Activated gamma-delta T cell (primary cell): Measurements from ENCODE around the gene AGAP1.

ENCODE experiments used
- DNase-seq: peaks from one replicate; lab custom pipeline; 2025; lab: John Stamatoyannopoulos, UW
- total RNA-seq, 2 donors: gene quantifications; one replicate each; lab custom pipeline; 2026; lab: John Stamatoyannopoulos, UW

The AGAP1 gene
- total RNA-seq, result 7.7 to 13.1 reads per million in 2 donors

DNA sequence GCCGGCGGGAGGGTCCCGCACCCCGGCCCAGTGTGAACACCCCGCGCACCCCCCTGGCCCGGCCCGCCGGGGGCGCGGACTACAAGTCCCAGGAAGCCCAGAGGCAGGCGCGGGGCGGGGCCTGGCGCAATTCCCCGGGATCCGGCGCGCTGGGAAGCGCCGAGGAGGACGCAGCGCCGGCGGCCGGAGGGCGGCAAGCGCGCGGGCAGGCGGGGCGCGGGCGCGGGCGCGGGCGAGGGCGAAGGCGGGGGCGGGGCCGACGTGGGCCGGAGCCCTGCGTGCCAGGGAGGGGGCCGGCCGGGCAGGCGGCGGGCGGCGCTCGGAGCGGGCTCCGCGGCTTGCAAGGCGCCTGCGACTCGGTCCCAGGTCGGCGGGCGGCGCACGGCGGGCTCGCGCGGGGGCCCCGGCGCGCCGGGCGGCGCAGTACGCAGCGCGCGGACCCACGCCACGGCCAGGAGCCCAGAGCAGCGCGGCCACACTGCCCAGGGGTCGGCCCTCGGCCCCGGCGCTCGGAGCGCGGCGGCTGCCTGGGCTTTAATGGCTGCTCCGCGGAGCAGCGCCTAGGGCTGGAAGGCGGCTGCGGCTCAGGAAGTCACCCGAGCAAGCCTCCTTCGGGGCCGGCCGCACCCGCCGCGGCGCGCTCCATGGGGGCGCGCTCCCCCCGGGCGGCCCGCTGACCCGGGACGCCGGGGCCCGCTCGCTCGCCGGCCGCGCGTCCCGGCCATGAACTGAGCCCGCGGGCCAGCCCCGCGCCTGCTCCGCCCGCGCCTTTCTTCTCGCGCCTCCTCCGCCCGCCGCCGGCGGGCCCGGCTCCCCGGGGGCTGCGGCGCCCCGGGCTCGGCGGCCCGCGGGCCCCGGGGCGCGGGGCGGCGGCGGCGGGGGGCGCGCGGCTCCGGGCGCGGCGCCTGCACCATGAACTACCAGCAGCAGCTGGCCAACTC, at the start of gene AGAP1:
TSS of gene AGAP1 (plus strand) at position 269 of the 941 bp plus-strand sequence.
- DNase-seq, result peak; percentile 35

DNA sequence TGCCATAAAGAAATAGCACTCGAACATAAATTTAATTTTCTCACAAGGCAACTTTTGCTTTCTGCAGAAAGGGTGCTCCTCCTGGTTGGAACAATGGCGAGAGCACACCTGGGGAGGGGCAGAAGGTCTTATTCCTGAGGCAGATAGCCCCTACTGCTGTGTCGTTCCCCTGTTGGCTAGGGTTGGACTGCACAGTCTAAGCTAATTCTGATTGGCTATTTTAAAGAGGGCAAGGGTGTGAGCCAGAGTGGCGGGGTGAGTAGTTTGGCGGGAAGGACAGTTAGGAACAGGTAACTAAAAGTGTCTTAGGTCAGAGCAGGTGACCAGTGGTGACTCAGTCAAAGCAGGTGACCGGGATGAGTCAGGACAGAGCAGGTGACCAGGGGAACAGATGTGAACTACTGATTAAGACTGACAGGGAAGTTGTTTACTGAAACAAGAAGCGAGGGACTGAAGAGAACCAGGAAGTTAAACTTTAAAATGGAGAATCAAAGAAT, 49.7 kb upstream of the AGAP1 start:
- DNase-seq, result no peak

- DNase-seq, result no peak
These were observed 48.7 kb upstream of the AGAP1 start for GRCh38 chr2:235445116-235445515.

DNA sequence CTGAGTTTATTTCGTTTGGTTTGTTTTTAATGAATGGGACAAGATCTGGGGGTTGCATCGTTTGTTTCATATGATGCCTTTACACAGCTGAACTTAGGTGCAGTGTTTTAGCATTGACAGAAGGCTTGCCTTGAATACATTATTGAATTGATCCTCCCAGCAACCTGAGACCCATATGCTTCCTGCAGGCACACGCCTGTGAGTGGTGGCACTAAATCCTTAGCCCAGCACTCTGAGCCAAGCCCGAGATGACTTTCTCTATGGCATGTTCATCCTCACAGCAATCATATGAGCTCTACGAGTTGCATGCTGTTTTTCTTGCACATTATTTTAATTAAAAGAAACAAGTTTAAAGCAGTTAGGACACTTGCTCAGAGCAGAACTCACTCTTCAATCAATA, 47.8 kb upstream of the AGAP1 start:
- no peak for DNase-seq

- no peak for DNase-seq
These were observed 46.6 kb upstream of the AGAP1 start for GRCh38 chr2:235447210-235447609.

DNA sequence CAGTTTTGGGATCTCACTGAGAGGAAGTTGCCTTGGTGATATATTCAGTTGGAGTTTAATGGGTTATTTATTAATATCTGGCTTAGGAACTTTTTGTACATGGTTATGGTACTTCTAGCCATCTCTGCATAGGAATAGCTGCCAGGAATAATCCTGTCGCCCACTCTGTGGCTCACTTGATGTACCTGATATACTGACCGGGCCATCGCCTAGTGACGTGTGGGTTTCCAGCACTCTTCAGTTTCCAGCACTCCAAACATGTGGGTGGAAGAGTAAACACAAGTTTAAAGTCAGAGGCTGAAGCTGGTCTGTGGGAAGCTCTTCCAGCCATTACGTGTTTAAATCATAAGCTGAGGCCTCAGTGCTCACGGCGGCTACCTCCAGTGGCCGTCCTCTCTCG, 44.3 kb upstream of the AGAP1 start:
- no peak for DNase-seq

GRCh38 chr2:235453605-235454151, 40.2 kb upstream of the AGAP1 start:
- DNase-seq, result no peak

DNA sequence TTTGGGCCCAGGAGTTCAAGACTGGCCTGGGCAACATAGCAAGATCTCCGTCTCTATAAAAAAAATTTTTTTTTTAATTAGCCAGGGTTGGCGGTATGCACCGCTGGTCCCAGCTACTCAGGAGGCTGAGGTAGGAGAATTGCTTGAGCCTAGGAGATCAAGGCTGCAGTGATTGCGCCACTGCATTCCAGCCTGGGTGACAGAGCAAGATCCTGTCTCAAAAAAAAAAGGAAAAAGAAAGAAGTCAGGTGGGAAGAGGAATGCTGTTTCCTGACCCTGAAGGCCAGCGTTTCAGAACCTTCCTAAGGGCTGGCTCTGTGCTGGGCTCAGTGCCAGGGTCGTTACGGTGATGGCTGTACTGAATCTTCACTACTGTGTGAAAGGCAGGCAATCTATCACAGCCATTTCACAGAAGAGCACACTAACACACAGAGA, 35.0 kb upstream of the AGAP1 start:
- DNase-seq, result no peak

GRCh38 chr2:235460548-235461047, 33.2 kb upstream of the AGAP1 start:
- no peak for DNase-seq

GRCh38 chr2:235461763-235462414, 32.0 kb upstream of the AGAP1 start:
- no peak for DNase-seq

DNA sequence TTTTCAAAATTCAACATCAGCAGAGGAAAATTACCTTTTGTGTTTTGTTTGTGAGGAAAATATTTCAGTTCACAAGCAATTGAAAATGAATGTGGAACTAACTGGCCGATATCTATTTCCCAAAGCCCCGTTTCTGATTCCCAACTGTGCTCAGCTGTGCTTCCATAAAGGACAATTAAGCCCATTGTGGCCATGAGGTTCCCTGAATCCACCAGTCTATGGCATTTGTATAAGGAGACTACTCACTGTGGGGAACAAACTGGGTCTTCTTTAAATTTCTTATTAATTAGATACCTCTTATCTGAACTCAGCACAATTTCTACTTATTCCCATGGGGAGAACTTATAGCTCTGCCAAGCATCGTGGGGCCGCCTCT, 31.4 kb upstream of the AGAP1 start:
- no peak for DNase-seq

GRCh38 chr2:235463893-235464292, 29.9 kb upstream of the AGAP1 start:
- no peak for DNase-seq

DNA sequence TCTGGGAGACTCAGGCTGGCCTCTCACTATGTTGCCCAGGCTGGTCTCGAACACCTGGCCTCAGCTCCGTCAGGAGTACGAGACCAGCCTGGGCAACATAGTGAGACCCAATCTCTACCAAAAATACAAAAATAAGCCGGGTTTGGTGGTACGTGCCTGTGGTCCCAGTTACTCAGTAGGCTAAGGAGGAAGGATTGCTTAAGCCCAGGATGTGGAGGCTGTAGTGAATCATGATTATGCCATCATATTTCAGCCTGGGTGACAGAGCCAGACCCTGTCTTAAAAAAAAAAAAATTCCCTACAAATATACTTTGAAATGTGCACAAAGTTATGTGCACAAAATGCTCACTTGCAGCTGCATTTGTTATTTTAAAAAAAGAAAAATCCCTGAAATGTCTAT, 26.3 kb upstream of the AGAP1 start:
- no peak for DNase-seq

DNA sequence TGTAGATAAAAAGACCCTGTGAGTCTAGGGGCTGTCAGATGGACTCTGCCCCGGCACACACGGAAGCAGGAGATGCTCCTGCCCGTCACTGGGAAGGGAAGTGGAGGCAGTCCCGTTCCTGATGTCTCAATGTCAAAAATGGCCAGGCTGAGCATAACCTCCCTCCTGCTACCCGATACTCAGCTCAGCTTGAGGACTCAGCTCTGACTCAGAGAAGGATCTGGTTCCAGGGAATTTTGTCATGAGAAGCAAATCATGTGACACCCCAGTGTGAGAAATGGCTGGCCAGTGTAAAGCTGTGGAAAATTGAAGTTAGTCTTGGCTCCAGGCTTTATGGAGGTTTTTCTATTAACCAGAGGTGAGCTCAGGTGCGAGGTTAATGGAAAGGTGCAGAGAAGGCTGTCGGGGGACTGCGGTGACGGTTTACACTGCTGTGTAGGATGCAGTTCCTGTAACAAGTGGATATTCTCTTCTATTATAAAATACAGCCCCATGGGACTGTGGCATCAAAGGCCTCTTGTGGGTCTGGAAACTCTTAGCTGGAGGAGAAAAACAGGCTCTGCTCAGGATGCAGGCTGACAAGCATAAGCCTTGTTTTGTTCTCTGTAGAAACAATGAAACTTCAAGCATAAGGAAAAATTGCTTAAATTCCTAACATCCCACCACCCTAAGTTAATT, 24.7 kb upstream of the AGAP1 start:
- no peak for DNase-seq

DNA sequence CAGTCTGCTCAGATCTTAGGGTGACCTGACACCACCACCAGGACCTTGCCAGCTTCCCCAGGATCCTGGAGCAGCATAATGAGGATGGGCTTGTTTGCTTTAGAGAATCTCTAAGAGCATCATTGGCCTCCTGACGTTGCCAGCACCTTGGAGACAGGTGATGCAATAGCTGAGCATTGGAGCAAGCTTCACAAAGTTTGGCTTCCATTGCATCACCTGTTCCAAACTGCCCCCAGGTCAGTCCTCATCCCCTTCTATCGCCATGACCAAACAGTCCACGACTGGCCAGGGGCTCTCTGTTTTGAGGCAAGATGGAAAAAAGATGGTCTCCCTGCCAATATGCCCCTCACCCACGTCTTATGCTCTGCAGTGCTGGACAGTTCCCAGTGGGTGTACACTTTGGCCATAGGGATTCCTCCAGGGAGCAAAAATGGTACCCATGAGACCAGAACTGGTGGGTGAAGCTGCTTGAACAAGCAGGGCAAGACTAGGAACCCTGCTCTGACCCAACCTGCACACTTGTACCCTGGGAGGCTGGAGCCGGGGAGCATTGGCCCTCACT, 22.6 kb upstream of the AGAP1 start:
- DNase-seq, result no peak

- no peak for DNase-seq
These were observed 21.4 kb upstream of the AGAP1 start for GRCh38 chr2:235472443-235472842.

- DNase-seq, result no peak
These were observed 15.2 kb upstream of the AGAP1 start for GRCh38 chr2:235478609-235479008.

GRCh38 chr2:235479604-235480003, 14.2 kb upstream of the AGAP1 start:
- DNase-seq, result no peak

GRCh38 chr2:235480614-235481013, 13.2 kb upstream of the AGAP1 start:
- no peak for DNase-seq

DNA sequence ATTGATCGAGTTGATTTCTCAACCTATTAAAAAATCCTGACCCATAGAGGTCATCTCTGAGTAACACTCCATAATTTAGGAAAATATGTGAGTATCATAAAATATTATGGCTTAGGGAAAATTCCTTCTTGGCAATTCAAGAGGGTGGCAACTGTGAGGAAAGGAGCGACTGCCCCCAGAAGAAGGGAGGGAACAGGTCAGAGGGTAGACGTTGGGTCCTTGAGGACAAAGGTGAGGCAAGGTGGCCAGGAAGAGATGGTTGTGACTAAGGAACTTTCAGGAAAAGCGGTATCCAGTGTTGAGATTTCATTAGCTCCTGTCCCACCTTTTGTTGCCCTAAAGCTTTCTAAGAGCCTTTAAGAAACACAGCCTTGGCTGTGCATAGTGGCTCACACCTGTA, 10.5 kb upstream of the AGAP1 start:
- DNase-seq, result no peak

DNA sequence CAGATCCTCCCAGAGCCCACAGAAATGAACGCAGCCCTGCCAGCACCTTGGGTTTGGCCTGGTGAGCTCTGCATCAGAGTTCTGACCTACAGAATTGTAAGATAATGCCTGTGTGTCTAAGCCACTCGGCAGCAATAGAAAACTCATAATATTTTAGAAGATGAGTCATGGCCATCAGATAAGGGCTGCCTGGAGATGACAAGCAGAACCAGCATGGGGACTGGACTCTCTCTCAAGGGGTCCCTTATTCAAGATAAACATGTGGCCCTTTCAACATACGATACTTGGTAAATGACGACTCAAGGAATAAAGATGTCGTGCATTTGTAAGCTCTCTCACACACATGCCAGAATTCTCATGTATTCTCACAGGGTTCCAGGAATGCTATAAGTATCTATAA, 8.5 kb upstream of the AGAP1 start:
- DNase-seq, result no peak

DNA sequence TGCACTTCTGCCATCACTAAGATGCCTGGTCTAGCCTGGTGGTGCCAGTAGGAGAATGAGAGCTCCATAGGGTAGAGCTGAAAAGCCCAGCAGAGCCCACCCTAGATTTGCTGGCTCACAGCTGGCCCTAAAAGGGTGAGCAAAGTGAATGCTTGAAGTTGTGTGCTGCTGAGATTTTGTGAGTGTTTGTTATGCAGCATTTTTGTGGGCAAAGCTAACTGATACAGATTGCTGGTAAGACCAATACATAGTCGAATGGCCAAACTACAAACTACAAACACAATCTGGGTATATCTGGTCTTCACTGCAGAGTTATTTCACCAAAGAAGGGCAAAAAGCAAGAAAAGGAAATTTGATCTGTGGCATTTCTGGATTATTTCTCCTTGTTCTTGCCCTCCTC, 7.1 kb upstream of the AGAP1 start:
- DNase-seq, result no peak
